SK-N-SH treated with all-trans-retinoic acid at 6 μM for 48 hours (cell line): ENCODE data around the gene ADAMTS20.

ENCODE experiments used
- ATAC-seq: fragments of 200-7000 bp; cut with Tn5 transposase; 3 replicates; pipeline ENCODE4 v1.9.1; 2020; ENCODE audit warnings: mild to moderate bottlenecking, moderate library complexity
- ARNTL ChIP-seq: fragments of 450-650 bp; formaldehyde crosslinking; IDR thresholded peaks from 2 replicates; pipeline ENCODE4 v1.5.0; 2020; ENCODE audit warnings: low read depth, mild to moderate bottlenecking, moderate library complexity, borderline replicate concordance
- BACH2 ChIP-seq: fragments of 250-450 bp; sonication (Bioruptor Pico); IDR thresholded peaks from 2 replicates; pipeline ENCODE4 v1.9.0; 2021; ENCODE audit warnings: mild to moderate bottlenecking, borderline replicate concordance
- CREB5 ChIP-seq: fragments of 250-450 bp; sonication (Bioruptor Pico); IDR thresholded peaks from 2 replicates; pipeline ENCODE4 v1.5.1; 2020; ENCODE audit warnings: low read depth, mild to moderate bottlenecking, moderate library complexity
- CSDC2 ChIP-seq: fragments of 250-450 bp; sonication (Bioruptor Pico); IDR thresholded peaks from 2 replicates; pipeline ENCODE4 v1.5.0; 2020; ENCODE audit warnings: mild to moderate bottlenecking, moderate library complexity
- CSRNP3 ChIP-seq: fragments of 250-450 bp; sonication (Bioruptor Pico); IDR thresholded peaks from 2 replicates; pipeline ENCODE4 v1.5.1; 2021; ENCODE audit warnings: mild to moderate bottlenecking, moderate library complexity
- ESRRG ChIP-seq: fragments of 250-450 bp; sonication (Bioruptor Pico); IDR thresholded peaks from 2 replicates; pipeline ENCODE4 v1.6.1; 2021; ENCODE audit warnings: mild to moderate bottlenecking
- GLIS3 ChIP-seq: fragments of 250-450 bp; sonication (Bioruptor Pico); IDR thresholded peaks from 2 replicates; pipeline ENCODE4 v1.5.0; 2020; ENCODE audit warnings: mild to moderate bottlenecking, moderate library complexity
- OSR1 ChIP-seq: fragments of 250-450 bp; sonication (Bioruptor Pico); IDR thresholded peaks from 2 replicates; pipeline ENCODE4 v1.8.0; 2022; ENCODE audit warnings: moderate library complexity, mild to moderate bottlenecking, inconsistent platforms
- PATZ1 ChIP-seq: fragments of 250-450 bp; sonication (Bioruptor Pico); IDR thresholded peaks from 2 replicates; pipeline ENCODE4 v1.8.0; 2020; ENCODE audit warnings: mild to moderate bottlenecking, moderate library complexity, borderline replicate concordance
- POU6F1 ChIP-seq: fragments of 250-450 bp; sonication (Bioruptor Pico); IDR thresholded peaks from 2 replicates; pipeline ENCODE4 v1.8.0; 2021; ENCODE audit warnings: low read depth, mild to moderate bottlenecking, moderate library complexity, borderline replicate concordance
- PPARA ChIP-seq: fragments of 250-450 bp; sonication (Bioruptor Pico); IDR thresholded peaks from 2 replicates; pipeline ENCODE4 v1.5.0; 2020; ENCODE audit warnings: mild to moderate bottlenecking, borderline replicate concordance
- RARB ChIP-seq: fragments of 250-450 bp; sonication (Bioruptor Pico); IDR thresholded peaks from 2 replicates; pipeline ENCODE4 v1.8.0; 2021; ENCODE audit warnings: mild to moderate bottlenecking, moderate library complexity
- TCF4 ChIP-seq: fragments of 250-450 bp; sonication (Bioruptor Pico); IDR thresholded peaks from 2 replicates; pipeline ENCODE4 v1.8.0; 2021; ENCODE audit warnings: mild to moderate bottlenecking, moderate library complexity, borderline replicate concordance
- TOX ChIP-seq: fragments of 250-450 bp; sonication (Bioruptor Pico); IDR thresholded peaks from 2 replicates; pipeline ENCODE4 v1.8.0; 2021; ENCODE audit warnings: mild to moderate bottlenecking, moderate library complexity, borderline replicate concordance
- TSHZ2 ChIP-seq: fragments of 250-450 bp; sonication (Bioruptor Pico); IDR thresholded peaks from 2 replicates; pipeline ENCODE4 v1.5.0; 2020; ENCODE audit warnings: mild to moderate bottlenecking, moderate library complexity
- ZC3H10 ChIP-seq: fragments of 250-450 bp; sonication (Bioruptor Pico); IDR thresholded peaks from 2 replicates; pipeline ENCODE4 v1.5.1; 2021; ENCODE audit warnings: mild to moderate bottlenecking, moderate library complexity
- ZFP30 ChIP-seq: fragments of 450-650 bp; formaldehyde crosslinking; IDR thresholded peaks from 2 replicates; pipeline ENCODE4 v1.5.0; 2022; ENCODE audit warnings: mild to moderate bottlenecking, moderate library complexity
- ZNF70 ChIP-seq: fragments of 450-650 bp; formaldehyde crosslinking; IDR thresholded peaks from 2 replicates; pipeline ENCODE4 v1.5.0; 2020; ENCODE audit warnings: mild to moderate bottlenecking, moderate library complexity

The ADAMTS20 gene

GRCh38 chr12:43493261-43493797 is 58.7 kb downstream of the ADAMTS20 start:
- no peak for ATAC-seq
- TF ChIP-seq PATZ1 (CRISPR knock-in tag) (no peak), TSHZ2 (CRISPR knock-in tag) (no peak), ZFP30 (CRISPR knock-in tag) (no peak), CSRNP3 (no peak), TCF4 (CRISPR knock-in tag) (no peak), ZNF70 (CRISPR knock-in tag) (no peak), ESRRG (CRISPR knock-in tag) (no peak), CSDC2 (CRISPR knock-in tag) (no peak), ZC3H10 (no peak), RARB (CRISPR knock-in tag) (no peak), POU6F1 (CRISPR knock-in tag) (no peak), OSR1 (CRISPR knock-in tag) (no peak), CREB5 (CRISPR knock-in tag) (no peak), GLIS3 (no peak), PPARA (no peak), ARNTL (no peak), BACH2 (CRISPR knock-in tag) (no peak)

GRCh38 chr12:43482311-43483085 is 69.5 kb downstream of the ADAMTS20 start:
- TF ChIP-seq TOX: no peak
- TF ChIP-seq BACH2 (CRISPR knock-in tag): no peak
- no peak for TF ChIP-seq ZFP30 (CRISPR knock-in tag)
- no peak for TF ChIP-seq ARNTL
- no peak for TF ChIP-seq TCF4 (CRISPR knock-in tag)
- no peak for TF ChIP-seq POU6F1 (CRISPR knock-in tag)
- TF ChIP-seq TSHZ2 (CRISPR knock-in tag): no peak
- TF ChIP-seq OSR1 (CRISPR knock-in tag): no peak
- ATAC-seq: no peak
